Caki2 (cell line): ENCODE data around the gene SAMHD1. TPM values are rescaled to one million over a fixed set of nuclear protein-coding genes. Genes with fewer than 3 reads are reported as not detected.
"Not testable (repeated sequence)": the region's sequence is repeated elsewhere in the genome, so short reads cannot be mapped to it uniquely, and the experiment has no call there.

Experiments used
- DNase-seq: peaks from one replicate; pipeline ENCODE4 v3.0.0-alpha.2; 2015; ENCODE audit warnings: low read depth
- in situ Hi-C: cut with HindIII; loops from 2 replicates; pipeline ENCODE4 v1.10.0; 2016; ENCODE audit warnings: low sequenced_read_pairs, low pct_unique_long_range_greater_than_20kb, mixed read lengths
- total RNA-seq: library from RNA; depleted of rRNA; stranded (reverse); fragments of >200 nt; shearing (Covaris generic); gene quantifications from 2 replicates; pipeline ENCODE4 v1.2.3, GENCODE V29; 2014; ENCODE audit warnings: low replicate concordance; rRNA removed

The SAMHD1 gene
- total RNA-seq: 9.8 and 15.7 TPM in 2 replicates

GRCh38 chr20:36951198-36951978 lies at the start of gene SAMHD1:
SAMHD1 (minus strand) TSS chr20:36951708; CDS start chr20:36951643, 65 bp downstream.
- peak; percentile 93 for DNase-seq
- in situ Hi-C loops: no loop called here

GRCh38 chr20:37000171-37000570 lies 48.7 kb upstream of the SAMHD1 start:
- in situ Hi-C loops, DNase-seq: not testable (repeated sequence)

- DNase-seq: no peak
- in situ Hi-C loops: no loop called here
These were observed 47.1 kb upstream of the SAMHD1 start for GRCh38 chr20:36998652-36999051.

GRCh38 chr20:36997121-36997520 lies 45.6 kb upstream of the SAMHD1 start:
- DNase-seq: no peak
- in situ Hi-C loops: no loop called here

GRCh38 chr20:36994221-36994620 lies 42.7 kb upstream of the SAMHD1 start:
- in situ Hi-C loops, DNase-seq: not testable (repeated sequence)

GRCh38 chr20:36992802-36993334 lies 41.4 kb upstream of the SAMHD1 start:
- no peak for DNase-seq
- in situ Hi-C loops: no loop called here

GRCh38 chr20:36991703-36992102 lies 40.2 kb upstream of the SAMHD1 start:
- DNase-seq: no peak
- in situ Hi-C loops: no loop called here

- in situ Hi-C loops: no loop called here
- no peak for DNase-seq
These were observed 38.3 kb upstream of the SAMHD1 start for GRCh38 chr20:36989797-36990196.

GRCh38 chr20:36988494-36988966 lies 37.0 kb upstream of the SAMHD1 start:
- DNase-seq: no peak

GRCh38 chr20:36984257-36984638 lies 32.7 kb upstream of the SAMHD1 start:
- no peak for DNase-seq
- in situ Hi-C loops: no loop called here

More at GRCh38 chr20:36988494-36988966, 37.0 kb upstream of the SAMHD1 start:
- in situ Hi-C loops: no loop called here

GRCh38 chr20:36975099-36975818 lies 23.8 kb upstream of the SAMHD1 start:
- in situ Hi-C loops: no loop called here
- DNase-seq: no peak

GRCh38 chr20:36974660-36975059 lies 23.2 kb upstream of the SAMHD1 start:
- in situ Hi-C loops: no loop called here

GRCh38 chr20:36971103-36971502 lies 19.6 kb upstream of the SAMHD1 start:
- no peak for DNase-seq
- in situ Hi-C loops: no loop called here

More at GRCh38 chr20:36974660-36975059, 23.2 kb upstream of the SAMHD1 start:
- no peak for DNase-seq

- no peak for DNase-seq
- in situ Hi-C loops: no loop called here
These were observed 18.1 kb upstream of the SAMHD1 start for GRCh38 chr20:36969478-36970186.

- no peak for DNase-seq
- in situ Hi-C loops: no loop called here
These were observed 17.5 kb upstream of the SAMHD1 start for GRCh38 chr20:36969051-36969450.

GRCh38 chr20:36967636-36968035 lies 16.1 kb upstream of the SAMHD1 start:
- no peak for DNase-seq
- in situ Hi-C loops: no loop called here

- in situ Hi-C loops, DNase-seq: not testable (repeated sequence)
These were observed 15.5 kb upstream of the SAMHD1 start for GRCh38 chr20:36966965-36967364.

GRCh38 chr20:36962354-36962941 lies 10.9 kb upstream of the SAMHD1 start:
- in situ Hi-C loops, DNase-seq: not testable (repeated sequence)
